K562 (cell line): ENCODE data around the gene IL1B. TPM values are rescaled to one million over a fixed set of nuclear protein-coding genes. Genes with fewer than 3 reads are reported as not detected.

Source experiments
- ATAC-seq: fragments of 200-7000 bp; cut with Tn5 transposase; 3 replicates; pipeline ENCODE4 v1.9.1; 2020; ENCODE audit warnings: moderate library complexity
- BruUV-seq: library from RNA; stranded (reverse); fragments of 400-500 nt; replicated peaks from 2 replicates; lab custom pipeline; 2021; lab: Mats Ljungman, UMichigan
- CTCF ChIA-PET: fragments of 300-600 bp; formaldehyde crosslinking; extraction: SDS; loops from one replicate; lab custom pipeline; 2021; ENCODE audit warnings: low intra/inter-chr PET ratio; lab: Yijun Ruan, JAX
- POLR2A ChIA-PET: fragments of 300-600, 350-650 bp; sonication (Branson Sonifier 250); formaldehyde crosslinking; extraction: SDS; loops from one replicate; lab custom pipeline; 2021; ENCODE audit warnings: antibody characterized with exemption, inconsistent platforms; lab: Yijun Ruan, JAX
- DNase-seq, 4 experiments: peaks; one replicate each; pipeline versions ENCODE4 v3.0.0 to v3.0.0-alpha.2; 2011 to 2018; ENCODE audit warnings: low spot score in 3 of 4, mixed read lengths in 3 of 4; ENCODE audit errors: extremely low read depth in 1 of 4
- FAIRE-seq: peaks from 2 replicates; lab custom pipeline; 2011; peaks lifted over from hg19 to GRCh38; lab: Jason Lieb, UNC
- H2AFZ ChIP-seq: 2 replicates; pipeline ENCODE4 v1.6.0; 2011; ENCODE audit warnings: low read depth, low read length, control low read depth, inconsistent platforms
- H3K27ac ChIP-seq: fragments of 200-600 bp; 3 replicates; pipeline ENCODE4 v1.8.0; 2011; ENCODE audit warnings: low read depth, mild to moderate bottlenecking, control low read depth, inconsistent platforms, low read length, moderate library complexity, mixed read lengths; ENCODE audit errors: extremely low read depth
- H3K27me3 ChIP-seq, 2 experiments: fragments of 300-600 bp in 1 of 2; 2 replicates in 1 of 2; 3 replicates in 1 of 2; pipeline versions ENCODE4 v1.6.0 to v1.8.0; 2011; ENCODE audit warnings: inconsistent platforms in 2 of 2, low read length in 2 of 2, mild to moderate bottlenecking in 1 of 2, mixed read lengths in 1 of 2, moderate library complexity in 1 of 2; ENCODE audit not compliant: control insufficient read depth in 2 of 2, insufficient read depth in 2 of 2
- H3K36me3 ChIP-seq: fragments of 300-600 bp; 3 replicates; pipeline ENCODE4 v1.8.0; 2011; ENCODE audit warnings: mild to moderate bottlenecking, low read length, inconsistent platforms; ENCODE audit not compliant: control insufficient read depth, insufficient read depth
- H3K4me1 ChIP-seq, 2 experiments: fragments of 200-600 bp in 1 of 2; replicated peaks in 1 of 2; 2 replicates in 1 of 2; 3 replicates in 1 of 2; pipeline versions ENCODE4 v1.5.1 to v1.8.0; 2011; ENCODE audit warnings: inconsistent platforms in 2 of 2, low read length in 2 of 2, mild to moderate bottlenecking in 1 of 2, mixed read lengths in 1 of 2, moderate library complexity in 1 of 2; ENCODE audit not compliant: control insufficient read depth in 2 of 2, insufficient read depth in 2 of 2
- H3K4me2 ChIP-seq: 2 replicates; pipeline ENCODE4 v1.6.1; 2011; ENCODE audit warnings: low read length, control low read depth, inconsistent platforms, mixed read lengths; ENCODE audit not compliant: insufficient read depth
- H3K4me3 ChIP-seq: fragments of 200-600 bp; sonication (generic), shearing (Covaris generic); 2 replicates; pipeline ENCODE4 v1.5.1; 2016; ENCODE audit warnings: control low read depth, inconsistent platforms
- H3K79me2 ChIP-seq: fragments of 200-600 bp; 3 replicates; pipeline ENCODE4 v1.8.0; 2011; ENCODE audit warnings: low read length, inconsistent platforms; ENCODE audit not compliant: control insufficient read depth, insufficient read depth
- H3K9ac ChIP-seq, 2 experiments: 2 replicates each; pipeline versions ENCODE4 v1.6.0 to v1.6.1; 2011; ENCODE audit warnings: low read depth in 2 of 2, low read length in 2 of 2, control low read depth in 1 of 2, inconsistent platforms in 1 of 2, mild to moderate bottlenecking in 1 of 2, mixed read lengths in 1 of 2; ENCODE audit not compliant: insufficient read depth in 1 of 2
- H3K9me1 ChIP-seq: one replicate; pipeline ENCODE4 v1.6.0; 2011; ENCODE audit warnings: inconsistent platforms, mild to moderate bottlenecking, low read length, moderate library complexity; ENCODE audit not compliant: control insufficient read depth, insufficient read depth
- H3K9me3 ChIP-seq: replicated peaks from 2 replicates; pipeline ENCODE4 v1.5.1; 2011; ENCODE audit warnings: low read depth, low read length, inconsistent platforms; ENCODE audit not compliant: control insufficient read depth, insufficient read depth
- H4K20me1 ChIP-seq: replicated peaks from 2 replicates; pipeline ENCODE4 v1.6.1; 2011; ENCODE audit warnings: low read length, inconsistent platforms, mixed read lengths; ENCODE audit not compliant: control insufficient read depth, insufficient read depth
- CREB1 ChIP-seq, 2 experiments: sonication (generic) in 1 of 2; formaldehyde crosslinking in 1 of 2; IDR thresholded peaks; 2 replicates each; pipeline versions ENCODE4 v1.6.1 to v1.8.0; 2012 to 2022; ENCODE audit warnings: inconsistent platforms in 1 of 2, mild to moderate bottlenecking in 1 of 2, missing genetic modification reagents in 1 of 2, moderate library complexity in 1 of 2
- DACH1 ChIP-seq: fragments of 450-650 bp; IDR thresholded peaks from 2 replicates; pipeline ENCODE4 v1.6.1; 2018; ENCODE audit not compliant: partially characterized antibody
- ELF1 ChIP-seq: fragments of 200-800 bp; sonication (Bioruptor generic); IDR thresholded peaks from 2 replicates; pipeline ENCODE4 v1.6.1; 2016; ENCODE audit warnings: missing genetic modification characterization, missing compliant biosample characterization
- EP400 ChIP-seq: fragments of 450-650 bp; IDR thresholded peaks from 2 replicates; pipeline ENCODE4 v1.6.1; 2017; ENCODE audit warnings: antibody characterized with exemption, mild to moderate bottlenecking, moderate library complexity
- HOXB6 ChIP-seq: fragments of 250-450 bp; sonication (Bioruptor Pico); IDR thresholded peaks from 2 replicates; pipeline ENCODE4 v1.5.1; 2022; ENCODE audit warnings: mild to moderate bottlenecking, borderline replicate concordance
- MAZ ChIP-seq, 2 experiments: fragments of 450-650 bp in 1 of 2; sonication (generic) in 1 of 2; formaldehyde crosslinking; IDR thresholded peaks in 1 of 2; conservative IDR thresholded peaks in 1 of 2; 2 replicates each; pipeline versions ENCODE4 v1.4.0 to v1.5.0; 2020; ENCODE audit warnings: mild to moderate bottlenecking in 1 of 2, missing genetic modification reagents in 1 of 2
- RFX7 ChIP-seq: fragments of 250-450 bp; sonication (Bioruptor Pico); IDR thresholded peaks from 2 replicates; pipeline ENCODE4 v1.5.1; 2021; ENCODE audit warnings: mild to moderate bottlenecking
- SMARCB1 ChIP-seq: IDR thresholded peaks from 2 replicates; pipeline ENCODE4 v1.6.1; 2011; ENCODE audit warnings: improper control_type of control experiment, low read depth; ENCODE audit not compliant: insufficient read length
- WGBS: fragments of 100-300 bp; shearing (Covaris generic); methylation state at CpG from one replicate; pipeline ENCODE4 v1.1.6; 2016; ENCODE audit warnings: low coverage, mixed read lengths; ENCODE audit not compliant: insufficient coverage; ENCODE audit errors: missing lambda C conversion rate; 5-methylcytosine and 5-hydroxymethylcytosine counted together
- in situ Hi-C: fragments of 300-500 bp; cut with MboI; formaldehyde crosslinking; loops from 4 replicates; pipeline ENCODE4 v1.15.0; 2018; ENCODE audit warnings: inconsistent platforms, mixed read lengths
- intact Hi-C: fragments of 100-400 bp; cut with micrococcal nuclease; formaldehyde crosslinking; loops from 2 replicates; pipeline ENCODE4 v1.14.2; 2022
- polyA plus RNA-seq, 8 experiments: library from polyadenylated mRNA; depleted of rRNA in 4 of 8; stranded (reverse) in 5 of 8; unstranded in 3 of 8; fragments of >200 nt; fragmentation: Nextera tagmentation in 2 of 8; fragmentation: Illumina TruSeq in 1 of 8; extraction: Ambion mirVana in 2 of 8; extraction: Trizol in 1 of 8; gene quantifications; 2 replicates each; pipeline versions ENCODE4 v1.2.1 to v1.2.3, GENCODE V29; 2011 to 2014; ENCODE audit warnings: inconsistent platforms in 1 of 8, missing spikeins in 1 of 8
- total RNA-seq, 7 experiments: library from RNA; depleted of rRNA in 6 of 7; stranded (reverse); fragments of >200 nt in 6 of 7; fragmentation: Illumina TruSeq in 2 of 7; extraction: Trizol in 2 of 7; gene quantifications; 2 replicates each; pipeline versions ENCODE4 v1.2.1 to v1.2.3, GENCODE V29; 2011 to 2021; ENCODE audit warnings: low replicate concordance in 1 of 7
- TF ChIP-seq, protein P1 (sequence below): sonication (generic); IDR thresholded peaks from 2 replicates; pipeline ENCODE4 v1.6.1; 2016
- TF ChIP-seq, protein P2 (sequence below): fragments of 150-350 bp; IDR thresholded peaks from 2 replicates; pipeline ENCODE4 v1.6.1; 2014; ENCODE audit warnings: low read depth, mild to moderate bottlenecking, low read length, borderline replicate concordance

IL1B gene
- total and polyA plus RNA-seq, 9 of the 15 experiments (the other 6 are each of a cell fraction or from before 2014, with no cell fraction given): 0.29 TPM; not detected in 8

DNA sequence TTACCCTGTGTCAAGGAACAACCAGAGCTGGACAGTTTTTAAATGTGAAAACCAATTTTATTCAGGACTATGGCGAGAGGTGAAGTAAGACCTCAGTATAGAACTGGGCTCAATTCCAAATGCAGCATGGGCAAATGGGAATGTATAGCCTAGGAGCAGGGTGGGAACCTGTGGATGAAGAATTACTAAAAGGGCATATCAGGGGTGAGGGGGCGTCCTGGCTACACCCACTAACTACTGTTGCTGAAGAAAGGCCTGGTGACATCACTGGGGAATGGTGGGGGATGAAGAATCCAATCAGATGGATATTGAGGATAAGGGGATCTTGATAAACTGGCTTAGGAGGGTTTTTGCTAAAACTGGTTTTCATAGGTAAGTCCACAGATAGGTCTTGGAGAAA, 47.1 kb upstream of the IL1B start:
- Histone ChIP-seq H3K9ac (no peak overlapping the region), H3K4me1 (peaks cover 0 to 12% of the 10 kb centered on the region in 2 experiments; a peak in 3 of 5 replicates), H4K20me1 (no peaks in the 10 kb centered on the region), H3K27me3 (0 out of 5 replicates have a peak, but pooled peaks cover 0 to 5% of the 10 kb centered on the region in 2 experiments), H3K4me2 (no peak overlapping the region), H2AFZ (no peak overlapping the region), H3K9me1 (no peaks in the 10 kb centered on the region), H3K9me3 (no peaks in the 10 kb centered on the region), H3K4me3 (no peak overlapping the region), H3K79me2 (no peaks in the 10 kb centered on the region), H3K36me3 (no peaks in the 10 kb centered on the region), H3K27ac (no peak overlapping the region)
- DNase-seq (no peak), FAIRE-seq (no peak), ATAC-seq (no peak)
- ChIA-PET POLR2A (no interaction called here), CTCF (interaction anchor here (0.6 to 3.0 kb wide), 3 partner anchors 135 to 256 kb away, joined by 3 to 46 read pairs (median 3); no protein-coding TSS in a partner anchor)
- TF ChIP-seq CREB1 (IDR thresholded peaks at IDR 0.05): no peak
- no peak for TF ChIP-seq CREB1 (CRISPR knock-in tag; IDR thresholded peaks at IDR 0.05)
- TF ChIP-seq SMARCB1: no peak
- TF ChIP-seq, protein P1, sequence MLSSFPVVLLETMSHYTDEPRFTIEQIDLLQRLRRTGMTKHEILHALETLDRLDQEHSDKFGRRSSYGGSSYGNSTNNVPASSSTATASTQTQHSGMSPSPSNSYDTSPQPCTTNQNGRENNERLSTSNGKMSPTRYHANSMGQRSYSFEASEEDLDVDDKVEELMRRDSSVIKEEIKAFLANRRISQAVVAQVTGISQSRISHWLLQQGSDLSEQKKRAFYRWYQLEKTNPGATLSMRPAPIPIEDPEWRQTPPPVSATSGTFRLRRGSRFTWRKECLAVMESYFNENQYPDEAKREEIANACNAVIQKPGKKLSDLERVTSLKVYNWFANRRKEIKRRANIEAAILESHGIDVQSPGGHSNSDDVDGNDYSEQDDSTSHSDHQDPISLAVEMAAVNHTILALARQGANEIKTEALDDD: no peak
- TF ChIP-seq, protein P2, sequence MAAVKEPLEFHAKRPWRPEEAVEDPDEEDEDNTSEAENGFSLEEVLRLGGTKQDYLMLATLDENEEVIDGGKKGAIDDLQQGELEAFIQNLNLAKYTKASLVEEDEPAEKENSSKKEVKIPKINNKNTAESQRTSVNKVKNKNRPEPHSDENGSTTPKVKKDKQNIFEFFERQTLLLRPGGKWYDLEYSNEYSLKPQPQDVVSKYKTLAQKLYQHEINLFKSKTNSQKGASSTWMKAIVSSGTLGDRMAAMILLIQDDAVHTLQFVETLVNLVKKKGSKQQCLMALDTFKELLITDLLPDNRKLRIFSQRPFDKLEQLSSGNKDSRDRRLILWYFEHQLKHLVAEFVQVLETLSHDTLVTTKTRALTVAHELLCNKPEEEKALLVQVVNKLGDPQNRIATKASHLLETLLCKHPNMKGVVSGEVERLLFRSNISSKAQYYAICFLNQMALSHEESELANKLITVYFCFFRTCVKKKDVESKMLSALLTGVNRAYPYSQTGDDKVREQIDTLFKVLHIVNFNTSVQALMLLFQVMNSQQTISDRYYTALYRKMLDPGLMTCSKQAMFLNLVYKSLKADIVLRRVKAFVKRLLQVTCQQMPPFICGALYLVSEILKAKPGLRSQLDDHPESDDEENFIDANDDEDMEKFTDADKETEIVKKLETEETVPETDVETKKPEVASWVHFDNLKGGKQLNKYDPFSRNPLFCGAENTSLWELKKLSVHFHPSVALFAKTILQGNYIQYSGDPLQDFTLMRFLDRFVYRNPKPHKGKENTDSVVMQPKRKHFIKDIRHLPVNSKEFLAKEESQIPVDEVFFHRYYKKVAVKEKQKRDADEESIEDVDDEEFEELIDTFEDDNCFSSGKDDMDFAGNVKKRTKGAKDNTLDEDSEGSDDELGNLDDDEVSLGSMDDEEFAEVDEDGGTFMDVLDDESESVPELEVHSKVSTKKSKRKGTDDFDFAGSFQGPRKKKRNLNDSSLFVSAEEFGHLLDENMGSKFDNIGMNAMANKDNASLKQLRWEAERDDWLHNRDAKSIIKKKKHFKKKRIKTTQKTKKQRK: no peak
- TF ChIP-seq DACH1: no peak
- TF ChIP-seq EP400: no peak
- no peak for TF ChIP-seq ELF1
- TF ChIP-seq MAZ (CRISPR knock-in tag; conservative IDR thresholded peaks at IDR 0.05 in 1 of 2, IDR thresholded peaks at IDR 0.05 in 1 of 2): no peak
- TF ChIP-seq RFX7 (CRISPR knock-in tag): no peak
- no peak for TF ChIP-seq HOXB6
- BruUV-seq: no TSS peak
- WGBS: 30% methylated on average over 2 of the region's 2 CpGs
- intact Hi-C loops: loop anchor here (5.0 kb wide), 1 partner anchor 281 kb away; no protein-coding TSS in a partner anchor
- in situ Hi-C loops: loop anchor here (25.0 kb wide), 1 partner anchor 271 kb away; no protein-coding TSS in a partner anchor
